C4-2B (cell line): ENCODE measurements around the gene KREMEN1.
A peak's percentile ranks its signal among the peaks of the same experiment; 100 is the strongest.

Source experiments
- H3K27ac ChIP-seq: fragments of 450-650 bp; 2 replicates; pipeline ENCODE4 v1.5.1; 2017
- ZFX ChIP-seq: fragments of 450-650 bp; IDR thresholded peaks from 2 replicates; pipeline ENCODE4 v1.6.1; 2017
- TF ChIP-seq, protein P1 (sequence below): fragments of 450-650 bp; conservative IDR thresholded peaks from 2 replicates; pipeline ENCODE4 v1.5.1; 2017; ENCODE audit warnings: mild to moderate bottlenecking

KREMEN1 gene

GRCh38 chr22:29089507-29089906 is 16.7 kb downstream of the KREMEN1 start:
- TF ChIP-seq ZFX: no peak
- TF ChIP-seq, protein P1, sequence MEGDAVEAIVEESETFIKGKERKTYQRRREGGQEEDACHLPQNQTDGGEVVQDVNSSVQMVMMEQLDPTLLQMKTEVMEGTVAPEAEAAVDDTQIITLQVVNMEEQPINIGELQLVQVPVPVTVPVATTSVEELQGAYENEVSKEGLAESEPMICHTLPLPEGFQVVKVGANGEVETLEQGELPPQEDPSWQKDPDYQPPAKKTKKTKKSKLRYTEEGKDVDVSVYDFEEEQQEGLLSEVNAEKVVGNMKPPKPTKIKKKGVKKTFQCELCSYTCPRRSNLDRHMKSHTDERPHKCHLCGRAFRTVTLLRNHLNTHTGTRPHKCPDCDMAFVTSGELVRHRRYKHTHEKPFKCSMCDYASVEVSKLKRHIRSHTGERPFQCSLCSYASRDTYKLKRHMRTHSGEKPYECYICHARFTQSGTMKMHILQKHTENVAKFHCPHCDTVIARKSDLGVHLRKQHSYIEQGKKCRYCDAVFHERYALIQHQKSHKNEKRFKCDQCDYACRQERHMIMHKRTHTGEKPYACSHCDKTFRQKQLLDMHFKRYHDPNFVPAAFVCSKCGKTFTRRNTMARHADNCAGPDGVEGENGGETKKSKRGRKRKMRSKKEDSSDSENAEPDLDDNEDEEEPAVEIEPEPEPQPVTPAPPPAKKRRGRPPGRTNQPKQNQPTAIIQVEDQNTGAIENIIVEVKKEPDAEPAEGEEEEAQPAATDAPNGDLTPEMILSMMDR: no peak

DNA sequence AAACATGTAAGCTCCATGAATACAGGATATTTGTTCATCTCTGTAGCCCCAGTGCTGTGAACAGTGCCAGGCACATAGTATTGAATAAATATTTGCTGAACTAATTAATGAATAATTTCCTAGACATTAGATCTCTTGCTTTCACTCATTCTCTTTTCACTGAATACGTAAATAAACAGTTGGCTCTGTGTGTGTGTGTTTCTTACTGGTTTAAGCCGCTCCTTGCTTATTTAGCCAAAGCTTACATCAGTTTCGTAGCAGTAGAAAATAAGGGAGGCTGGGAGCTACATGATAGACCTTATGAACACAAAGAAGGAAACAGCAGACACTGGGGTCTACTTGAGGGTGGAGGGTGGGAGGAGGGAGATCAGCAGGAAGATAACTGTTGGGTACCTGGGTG is 17.2 kb downstream of the KREMEN1 start:
- H3K27ac ChIP-seq: peak overlapping the region; percentile 50
- TF ChIP-seq, protein P1: no peak
- TF ChIP-seq ZFX: no peak

More at GRCh38 chr22:29089507-29089906, 16.7 kb downstream of the KREMEN1 start:
- peak overlapping the region; percentile 50 for H3K27ac ChIP-seq

GRCh38 chr22:29092243-29092642 is 19.4 kb downstream of the KREMEN1 start:
- no peak overlapping the region for H3K27ac ChIP-seq
- TF ChIP-seq, protein P1: no peak
- no peak for TF ChIP-seq ZFX

GRCh38 chr22:29093030-29093429 is 20.2 kb downstream of the KREMEN1 start:
- no peak overlapping the region for H3K27ac ChIP-seq
- TF ChIP-seq, protein P1: no peak
- TF ChIP-seq ZFX: no peak

- no peak overlapping the region for H3K27ac ChIP-seq
- TF ChIP-seq, protein P1: no peak
- TF ChIP-seq ZFX: no peak
Measured at GRCh38 chr22:29093501-29094300, 20.9 kb downstream of the KREMEN1 start.

DNA sequence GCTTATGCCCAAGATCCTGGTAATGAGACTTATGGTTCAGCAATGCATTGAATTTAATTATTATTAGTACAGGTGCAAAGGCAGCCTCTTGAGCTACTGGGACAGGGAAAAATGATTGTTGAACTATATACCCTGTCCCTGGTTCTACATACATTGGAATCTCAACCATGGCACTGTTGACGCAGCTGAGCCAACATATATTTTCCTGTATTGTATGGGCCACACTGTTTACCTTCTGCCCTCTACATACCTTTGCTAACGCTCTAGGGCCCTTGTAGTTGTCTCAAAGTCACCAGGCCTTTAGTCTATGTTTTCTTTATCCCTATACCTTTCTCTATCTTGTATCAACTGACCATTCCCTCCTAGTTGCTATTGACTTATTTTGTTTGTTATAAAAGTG is 22.6 kb downstream of the KREMEN1 start:
- no peak overlapping the region for H3K27ac ChIP-seq

More for the DNA sequence above, 22.6 kb downstream of the KREMEN1 start:
- TF ChIP-seq ZFX: no peak
- TF ChIP-seq, protein P1: no peak
